BJ (cell line): Measurements from ENCODE around the gene TPT1. TPM values are rescaled to one million over a fixed set of nuclear protein-coding genes. Genes with fewer than 3 reads are reported as not detected.

Experiments
- CTCF ChIA-PET: fragments of 350-600 bp; formaldehyde crosslinking; extraction: SDS; loops from one replicate; lab custom pipeline; 2021; ENCODE audit warnings: antibody characterized with exemption, inconsistent platforms; lab: Yijun Ruan, JAX
- POLR2A ChIA-PET: fragments of 300-600 bp; sonication (Branson Sonifier 250); formaldehyde crosslinking; extraction: SDS; loops from one replicate; lab custom pipeline; 2021; ENCODE audit warnings: antibody characterized with exemption; lab: Charles Lee
- DNase-seq: peaks from one replicate; pipeline ENCODE4 v3.0.0-alpha.2; 2011; ENCODE audit warnings: low read depth
- H3K27me3 ChIP-seq: 2 replicates; pipeline ENCODE4 v1.6.0; 2011; ENCODE audit warnings: low read length; ENCODE audit not compliant: control insufficient read depth, insufficient read depth
- H3K36me3 ChIP-seq: 2 replicates; pipeline ENCODE4 v1.5.1; 2011; ENCODE audit warnings: low read length; ENCODE audit not compliant: control insufficient read depth, insufficient read depth
- H3K4me3 ChIP-seq: 2 replicates; pipeline ENCODE4 v1.5.1; 2011; ENCODE audit warnings: low read depth, mild to moderate bottlenecking, control low read depth, low read length
- CTCF ChIP-seq: IDR thresholded peaks from 2 replicates; pipeline ENCODE4 v1.5.1; 2011; ENCODE audit warnings: low read depth, mild to moderate bottlenecking, control low read depth, inconsistent platforms, low read length, moderate library complexity; ENCODE audit not compliant: insufficient read depth
- polyA plus RNA-seq: library from polyadenylated mRNA; depleted of rRNA; stranded (reverse); fragments of >200 nt; gene quantifications from 2 replicates; pipeline ENCODE4 v1.2.3, GENCODE V29; 2011

The TPT1 gene
- polyA plus RNA-seq, 1 experiment: 2,445 TPM

GRCh38 chr13:45368571-45368970 is 27.6 kb upstream of the TPT1 start:
- DNase-seq: no peak
- TF ChIP-seq CTCF: no peak
- Histone ChIP-seq H3K4me3 (no peak overlapping the region), H3K36me3 (no peaks in the 10 kb centered on the region; the same call in 1 of the 2 replicates), H3K27me3 (no peaks in the 10 kb centered on the region)
- ChIA-PET POLR2A (no interaction called here), CTCF (interaction anchor here (5.0 kb wide), 1 partner anchor 25 kb away, joined by 45 read pairs; no protein-coding TSS in a partner anchor)

- POLR2A ChIA-PET: interaction anchor here (0.6 kb wide), 1 partner anchor 123 kb away, joined by 6 read pairs; no protein-coding TSS in a partner anchor
- CTCF ChIA-PET: interaction anchor here (5.0 kb wide), 1 partner anchor 26 kb away, joined by 45 read pairs; no protein-coding TSS in a partner anchor
- H3K27me3 ChIP-seq: no peaks in the 10 kb centered on the region
- no peak overlapping the region for H3K4me3 ChIP-seq
- no peaks in the 10 kb centered on the region; the same call in 1 of the 2 replicates for H3K36me3 ChIP-seq
- TF ChIP-seq CTCF: no peak
- no peak for DNase-seq
Measured at GRCh38 chr13:45368005-45368404, 27.0 kb upstream of the TPT1 start.

GRCh38 chr13:45367358-45367757 is 26.4 kb upstream of the TPT1 start:
- H3K27me3 ChIP-seq: no peaks in the 10 kb centered on the region
- peak; percentile 66 for DNase-seq
- TF ChIP-seq CTCF: no peak
- ChIA-PET POLR2A (no interaction called here), CTCF (no interaction called here)
- H3K36me3 ChIP-seq: peaks cover 3% of the 10 kb centered on the region; the same call in 1 of the 2 replicates
- H3K4me3 ChIP-seq: no peak overlapping the region

GRCh38 chr13:45365558-45365885 is 24.5 kb upstream of the TPT1 start:
- no peak overlapping the region for H3K4me3 ChIP-seq
- ChIA-PET POLR2A (no interaction called here), CTCF (interaction anchor here (0.9 kb wide), 1 partner anchor 9 kb away, joined by 3 read pairs; no protein-coding TSS in a partner anchor)
- no peak for DNase-seq
- TF ChIP-seq CTCF: no peak
- H3K36me3 ChIP-seq: peaks cover 4% of the 10 kb centered on the region; the same call in 1 of the 2 replicates
- no peaks in the 10 kb centered on the region for H3K27me3 ChIP-seq

- DNase-seq: no peak
- H3K36me3 ChIP-seq: peaks cover 4% of the 10 kb centered on the region; the same call in 1 of the 2 replicates
- TF ChIP-seq CTCF: no peak
- CTCF ChIA-PET: interaction anchor here (0.9 kb wide), 1 partner anchor 9 kb away, joined by 3 read pairs; no protein-coding TSS in a partner anchor
- H3K4me3 ChIP-seq: no peak overlapping the region
- POLR2A ChIA-PET: no interaction called here
- H3K27me3 ChIP-seq: no peaks in the 10 kb centered on the region
Measured at GRCh38 chr13:45364876-45365557, 24.0 kb upstream of the TPT1 start.
